ENCODE results near the gene RHOG. TPM values are rescaled to one million over a fixed set of nuclear protein-coding genes. Genes with fewer than 3 reads are reported as not detected.

RHOG gene
- total RNA-seq, 1 experiment from 2014 or later, result 26.4 TPM

GRCh38 chr11:3840004-3840869, 522 bp downstream of the RHOG start:
- Histone ChIP-seq H2AK5ac (ENCODE audit: insufficient read length, low read length) (no peak overlapping the region), H3K56ac (ENCODE audit: insufficient read length, low read depth, low read length) (no peak overlapping the region), H2BK5ac (ENCODE audit: insufficient read length, low read length) (no peak overlapping the region), H3K18ac (ENCODE audit: insufficient read length, low read depth, low read length) (no peak overlapping the region), H3K4ac (ENCODE audit: low read depth, low read length) (no peak overlapping the region), H3K4me1 (ENCODE audit: insufficient read depth, low read length) (peaks cover 8% of the 10 kb centered on the region; the same call in 1 of the 2 replicates), H3K4me2 (ENCODE audit: insufficient read depth, insufficient read length, low read length) (peak overlapping the region; percentile 70), H2BK20ac (ENCODE audit: low read depth, low read length, poor library complexity, severe bottlenecking) (no peak overlapping the region), H4K91ac (ENCODE audit: insufficient read length, low read depth, low read length) (no peak overlapping the region), H4K8ac (replicated peaks; ENCODE audit: insufficient read length, low read depth, low read length) (no peak overlapping the region), H3K9me3 (ENCODE audit: control insufficient read depth, low read depth, low read length) (no peaks in the 10 kb centered on the region), H3K27me3 (ENCODE audit: insufficient read depth, low read length) (no peaks in the 10 kb centered on the region; the same call in 1 of the 2 replicates), H3K9ac (ENCODE audit: extremely low read depth, insufficient read length, low read length) (peak overlapping the region; percentile 41), H3K14ac (ENCODE audit: insufficient read depth, low read length) (peak overlapping the region; percentile 25; the same call in 1 of the 2 replicates), H4K5ac (ENCODE audit: insufficient read length, low read depth, low read length) (no peak overlapping the region), H3K23ac (ENCODE audit: insufficient read length, low read depth, low read length) (no peak overlapping the region), H2BK12ac (ENCODE audit: insufficient read length, low read depth, low read length) (no peak overlapping the region), H3T11ph (ENCODE audit: low read length) (no peak overlapping the region), H3K79me2 (ENCODE audit: insufficient read depth, low read length) (peaks cover 2% of the 10 kb centered on the region; the same call in 1 of the 2 replicates), H3K79me1 (ENCODE audit: insufficient read depth, low read depth, low read length, poor library complexity, severe bottlenecking) (no peaks in the 10 kb centered on the region), H2AFZ (ENCODE audit: low read length) (no peak overlapping the region), H2BK120ac (ENCODE audit: low read depth, low read length, poor library complexity, severe bottlenecking) (no peak overlapping the region), H3K23me2 (ENCODE audit: insufficient read length, low read depth, low read length, poor library complexity, severe bottlenecking) (peaks cover 7% of the 10 kb centered on the region), H4K20me1 (ENCODE audit: control insufficient read depth, insufficient read depth, insufficient read length) (peaks cover 4% of the 10 kb centered on the region), H2BK15ac (ENCODE audit: low read depth, low read length) (no peak overlapping the region), H3K27ac (ENCODE audit: insufficient read length, low read depth, low read length) (no peak overlapping the region)
- no peak overlapping the region; a peak in 1 of 7 replicates for H3K27ac Mint-ChIP-seq
- H3K4me3 Mint-ChIP-seq, result peak overlapping the region; percentile 84 to 92
- no peak for DNase-seq
- WGBS (ENCODE audit: extremely low coverage, insufficient read length, low lambda C conversion rate), result no CpG with 5 or more reads among the region's 46 CpGs
- no peaks in the 10 kb centered on the region; a peak in 1 of 5 replicates for H3K9me3 Mint-ChIP-seq
- TF ChIP-seq, protein P1, sequence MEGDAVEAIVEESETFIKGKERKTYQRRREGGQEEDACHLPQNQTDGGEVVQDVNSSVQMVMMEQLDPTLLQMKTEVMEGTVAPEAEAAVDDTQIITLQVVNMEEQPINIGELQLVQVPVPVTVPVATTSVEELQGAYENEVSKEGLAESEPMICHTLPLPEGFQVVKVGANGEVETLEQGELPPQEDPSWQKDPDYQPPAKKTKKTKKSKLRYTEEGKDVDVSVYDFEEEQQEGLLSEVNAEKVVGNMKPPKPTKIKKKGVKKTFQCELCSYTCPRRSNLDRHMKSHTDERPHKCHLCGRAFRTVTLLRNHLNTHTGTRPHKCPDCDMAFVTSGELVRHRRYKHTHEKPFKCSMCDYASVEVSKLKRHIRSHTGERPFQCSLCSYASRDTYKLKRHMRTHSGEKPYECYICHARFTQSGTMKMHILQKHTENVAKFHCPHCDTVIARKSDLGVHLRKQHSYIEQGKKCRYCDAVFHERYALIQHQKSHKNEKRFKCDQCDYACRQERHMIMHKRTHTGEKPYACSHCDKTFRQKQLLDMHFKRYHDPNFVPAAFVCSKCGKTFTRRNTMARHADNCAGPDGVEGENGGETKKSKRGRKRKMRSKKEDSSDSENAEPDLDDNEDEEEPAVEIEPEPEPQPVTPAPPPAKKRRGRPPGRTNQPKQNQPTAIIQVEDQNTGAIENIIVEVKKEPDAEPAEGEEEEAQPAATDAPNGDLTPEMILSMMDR (conservative IDR thresholded peaks at IDR 0.05), result no peak
- peaks cover 16% of the 10 kb centered on the region for H3K27me3 Mint-ChIP-seq (ENCODE audit: low read depth)
- H3K36me3 Mint-ChIP-seq (ENCODE audit: insufficient read depth in 1 of 3, low read depth in 3 of 3), result peaks cover 1 to 10% (median 7%) of the 10 kb centered on the region in 3 experiments; a peak in 4 of 7 replicates
- H3K4me1 Mint-ChIP-seq, result peaks cover 35 to 36% of the 10 kb centered on the region in 2 experiments

All from H9 (cell line).